ENCODE data around the gene OLIG2.

The OLIG2 gene

GRCh38 chr21:33033961-33034413 lies 8.3 kb downstream of the OLIG2 start:
- no peak for DNase-seq

- DNase-seq, result no peak
Observed at GRCh38 chr21:33035147-33035546, 9.4 kb downstream of the OLIG2 start.

- peak; percentile 59 for DNase-seq
Observed at GRCh38 chr21:33036430-33037162, 10.9 kb downstream of the OLIG2 start.

DNA sequence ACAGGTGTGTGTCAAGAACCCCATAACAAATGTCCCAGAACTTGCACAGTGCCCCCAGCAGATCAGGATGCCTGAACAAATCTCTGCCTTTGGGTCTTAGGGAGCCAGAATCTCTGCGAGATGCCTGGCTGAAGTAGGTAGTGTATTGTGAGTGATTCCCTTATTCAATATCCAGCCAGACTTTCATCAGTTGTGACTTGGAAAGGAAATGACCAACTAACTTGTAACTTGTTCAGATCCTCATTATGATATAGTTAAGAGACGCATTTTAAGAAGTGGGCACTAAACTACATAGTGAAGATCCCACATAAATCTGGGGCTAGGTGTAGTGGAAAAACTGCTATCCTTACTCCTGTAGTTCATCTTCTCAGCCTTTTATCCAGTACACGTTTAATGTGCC lies 11.8 kb downstream of the OLIG2 start:
- DNase-seq, result no peak

GRCh38 chr21:33039536-33039935 lies 13.8 kb downstream of the OLIG2 start:
- no peak for DNase-seq

DNA sequence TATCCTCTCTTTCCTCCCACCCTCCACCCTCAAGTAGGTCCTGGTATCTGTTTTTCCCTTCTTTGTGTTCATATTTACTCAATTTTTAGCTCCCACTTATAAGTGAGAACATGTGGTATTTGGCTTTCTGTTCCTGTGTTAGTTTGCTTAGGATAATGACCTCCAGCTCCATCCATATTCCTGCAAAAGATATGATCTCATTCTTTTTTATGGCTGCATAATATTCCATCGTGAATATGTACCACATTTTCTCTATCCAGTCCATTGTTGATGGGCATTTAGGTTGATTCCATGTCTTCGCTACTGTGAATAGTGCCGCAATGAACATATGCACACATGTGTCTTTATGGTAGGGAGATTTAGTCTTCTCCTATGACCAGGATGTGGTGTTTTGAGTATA lies 14.5 kb downstream of the OLIG2 start:
- no peak for DNase-seq

- DNase-seq, result no peak
Observed at GRCh38 chr21:33041981-33042380, 16.2 kb downstream of the OLIG2 start.

GRCh38 chr21:33042812-33043211 lies 17.1 kb downstream of the OLIG2 start:
- peak; percentile 83 for DNase-seq

DNA sequence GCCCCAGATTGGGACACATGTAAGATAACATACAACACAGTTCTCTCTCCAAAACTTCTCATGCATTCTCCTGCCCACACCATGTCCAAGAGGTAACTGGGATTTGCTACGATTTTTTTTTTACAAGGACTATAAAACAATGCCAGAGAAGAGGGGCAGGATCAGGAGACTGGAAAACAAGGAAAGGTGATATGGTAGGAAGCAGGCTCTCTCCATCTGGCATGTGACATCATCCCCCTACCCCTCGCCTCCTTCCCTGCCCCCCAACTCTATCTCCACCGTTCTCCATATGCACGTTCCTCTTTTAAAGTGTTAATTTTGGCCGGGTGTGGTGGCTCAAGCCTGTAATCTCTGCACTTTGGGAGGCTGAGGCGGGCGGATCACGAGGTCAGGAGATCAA lies 20.7 kb downstream of the OLIG2 start:
- no peak for DNase-seq

DNA sequence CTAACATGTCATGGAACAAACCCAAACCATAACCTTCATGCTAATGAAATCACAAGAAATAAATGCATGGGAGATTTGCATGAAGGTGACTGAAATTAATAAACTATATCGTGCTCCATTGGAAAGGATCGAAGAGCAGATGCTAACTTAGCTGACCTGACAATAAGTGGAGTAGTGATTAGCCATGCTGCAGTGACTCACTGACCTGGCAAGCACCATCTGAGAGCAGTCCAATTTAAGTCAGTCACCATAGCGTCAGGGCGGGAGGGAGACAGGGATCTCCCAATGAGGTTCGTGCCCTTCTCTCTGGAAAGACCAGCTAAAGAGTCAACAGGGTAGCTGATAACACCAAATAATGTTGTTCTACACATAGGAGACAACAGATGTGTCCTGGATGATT lies 21.5 kb downstream of the OLIG2 start:
- DNase-seq, result peak; percentile 52

GRCh38 chr21:33051925-33052324 lies 26.2 kb downstream of the OLIG2 start:
- DNase-seq, result no peak

- no peak for DNase-seq
Observed at GRCh38 chr21:33053951-33054350, 28.2 kb downstream of the OLIG2 start.

DNA sequence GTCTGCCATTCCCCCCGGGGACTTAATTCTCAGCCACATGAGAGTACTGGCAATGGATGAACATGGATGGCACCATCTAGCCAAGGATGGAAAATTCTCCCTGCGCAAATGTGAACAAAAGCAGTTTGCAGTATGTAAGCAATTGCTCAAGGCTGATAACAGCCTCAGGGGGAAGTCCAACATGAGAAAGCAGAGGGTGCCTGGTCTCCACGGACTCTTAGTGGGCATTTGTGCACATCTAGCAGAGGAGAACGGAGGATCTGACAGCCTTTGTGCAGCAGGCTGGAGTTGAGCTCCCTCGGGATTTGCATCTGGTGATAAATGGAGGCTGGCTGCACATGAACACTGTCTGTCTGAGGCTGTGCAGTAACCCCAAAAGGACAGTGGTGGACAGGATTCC lies 30.3 kb downstream of the OLIG2 start:
- DNase-seq, result no peak

DNA sequence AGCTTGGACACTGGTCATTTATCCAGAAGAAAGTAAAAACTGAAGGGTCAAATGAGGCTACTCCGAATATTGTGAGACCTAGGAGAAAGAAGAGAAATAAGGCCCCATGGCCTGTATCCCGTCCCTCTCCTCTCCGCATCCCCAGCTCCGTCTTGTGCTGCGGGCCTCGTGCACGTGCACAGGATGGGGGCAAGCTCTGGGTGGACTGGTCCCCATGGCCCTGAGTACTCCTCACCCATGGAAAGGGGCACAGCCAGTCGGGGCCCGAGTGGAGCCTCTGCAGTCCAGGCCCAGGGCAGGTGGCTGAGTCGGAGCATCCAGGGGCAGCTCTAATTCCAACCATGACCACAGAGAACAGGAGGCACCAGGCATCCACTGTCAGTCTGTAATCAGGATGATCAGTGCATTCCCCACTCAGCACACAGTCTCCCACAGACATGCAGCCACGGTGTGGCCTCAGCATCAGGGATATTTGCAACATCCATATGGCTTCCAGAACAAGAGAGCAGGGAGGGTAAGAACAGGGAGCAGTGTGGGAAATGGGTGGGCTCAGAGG lies 31.7 kb downstream of the OLIG2 start:
- DNase-seq, result no peak

DNA sequence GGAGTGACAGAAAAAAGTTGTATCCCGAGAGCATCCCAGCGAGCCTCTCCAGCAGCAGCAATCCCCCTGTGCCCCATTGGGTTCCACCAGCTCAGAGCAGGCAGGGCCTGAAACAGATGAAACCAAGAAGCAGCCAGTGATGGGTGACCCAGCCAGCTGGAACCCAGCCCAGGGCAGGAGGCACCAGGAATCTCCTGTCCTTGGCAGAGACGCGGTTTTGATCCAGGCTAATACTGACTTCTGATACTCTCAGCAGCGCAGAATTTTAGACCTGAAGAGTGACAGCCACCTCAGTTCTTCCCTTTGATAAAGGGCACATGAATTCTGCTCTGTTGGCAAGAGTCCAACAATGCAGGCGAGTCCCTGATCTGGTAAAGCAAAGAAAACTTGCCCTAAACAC lies 32.8 kb downstream of the OLIG2 start:
- DNase-seq, result no peak

- DNase-seq, result no peak
Observed at GRCh38 chr21:33058957-33059356, 33.2 kb downstream of the OLIG2 start.

DNA sequence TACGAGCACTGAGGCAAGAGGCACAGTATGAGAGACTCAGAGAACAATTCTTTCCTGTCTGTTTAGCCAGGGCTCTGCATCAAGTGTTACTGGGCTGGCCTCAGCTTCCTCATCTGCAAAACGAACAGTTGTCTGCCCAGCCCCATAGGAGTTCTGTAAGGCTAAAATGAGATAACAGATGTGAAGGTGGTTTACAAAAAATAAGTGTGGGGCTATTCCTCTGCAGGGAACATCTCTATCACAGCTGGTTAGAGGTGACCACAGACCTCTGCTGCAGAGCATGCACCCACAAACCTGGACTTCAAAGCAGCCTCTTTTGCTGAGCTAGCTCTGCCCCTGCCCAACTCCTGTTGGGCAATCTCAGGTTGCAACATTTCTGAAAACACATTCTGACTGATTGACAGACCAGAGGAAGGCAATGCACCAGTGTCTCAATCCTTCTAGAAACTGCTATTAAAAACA lies 33.7 kb downstream of the OLIG2 start:
- no peak for DNase-seq

DNA sequence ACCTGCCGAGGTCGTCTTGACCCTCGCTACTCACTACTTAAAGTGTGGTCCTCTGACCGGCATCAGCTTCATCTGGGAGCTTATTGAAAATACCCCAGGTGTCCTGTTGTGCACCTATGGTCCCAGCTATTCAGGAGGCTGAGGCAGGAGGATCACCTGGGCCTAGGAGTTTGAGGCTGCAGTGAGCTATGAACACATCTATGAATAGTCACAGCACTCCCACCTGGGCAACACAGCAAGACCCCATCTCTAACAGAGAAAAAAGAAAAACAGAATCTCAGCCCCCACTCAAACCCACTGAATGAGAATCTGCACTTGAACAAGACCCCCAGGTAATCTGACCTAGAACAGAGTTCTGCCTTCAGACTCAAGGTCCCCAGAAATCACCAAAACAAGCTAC lies 35.5 kb downstream of the OLIG2 start:
- no peak for DNase-seq

DNA sequence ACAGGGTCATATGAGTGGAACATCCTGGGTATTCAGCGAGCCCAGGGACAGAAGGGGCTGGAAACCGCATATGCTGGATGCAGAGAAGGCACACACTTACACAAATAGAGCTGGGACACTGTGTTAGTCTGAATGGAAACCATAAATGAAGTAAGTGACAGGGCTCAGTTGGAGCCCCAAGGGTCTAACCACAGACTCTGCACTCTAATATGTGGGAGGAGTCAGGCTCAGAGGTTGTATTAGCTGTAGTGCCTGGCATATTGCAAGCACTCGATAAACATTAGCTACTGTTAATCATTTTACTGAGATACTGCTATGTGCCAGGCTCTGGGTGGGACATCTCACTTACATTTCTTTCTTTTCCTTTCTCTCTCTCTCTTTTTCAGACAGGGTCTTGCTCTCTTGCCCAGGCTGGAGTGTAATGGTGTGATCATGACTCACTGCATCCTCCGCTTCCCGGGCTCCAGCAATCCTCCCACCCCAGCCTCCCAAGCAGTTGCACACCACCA lies 37.7 kb downstream of the OLIG2 start:
- DNase-seq, result no peak

- DNase-seq, result no peak
Observed at GRCh38 chr21:33063907-33064622, 38.3 kb downstream of the OLIG2 start.

GRCh38 chr21:33064623-33065390 lies 39.1 kb downstream of the OLIG2 start:
- no peak for DNase-seq

- no peak for DNase-seq
Observed at GRCh38 chr21:33067043-33067442, 41.3 kb downstream of the OLIG2 start.

GRCh38 chr21:33067457-33067856 lies 41.7 kb downstream of the OLIG2 start:
- no peak for DNase-seq

Data from HCEC 1CT (cell line).